GDM1 (cell line): ENCODE results near the gene CAMSAP1.

Experiments used
- DNase-seq: peaks from one replicate; lab custom pipeline; 2025; lab: John Stamatoyannopoulos, UW

CAMSAP1 gene

DNA sequence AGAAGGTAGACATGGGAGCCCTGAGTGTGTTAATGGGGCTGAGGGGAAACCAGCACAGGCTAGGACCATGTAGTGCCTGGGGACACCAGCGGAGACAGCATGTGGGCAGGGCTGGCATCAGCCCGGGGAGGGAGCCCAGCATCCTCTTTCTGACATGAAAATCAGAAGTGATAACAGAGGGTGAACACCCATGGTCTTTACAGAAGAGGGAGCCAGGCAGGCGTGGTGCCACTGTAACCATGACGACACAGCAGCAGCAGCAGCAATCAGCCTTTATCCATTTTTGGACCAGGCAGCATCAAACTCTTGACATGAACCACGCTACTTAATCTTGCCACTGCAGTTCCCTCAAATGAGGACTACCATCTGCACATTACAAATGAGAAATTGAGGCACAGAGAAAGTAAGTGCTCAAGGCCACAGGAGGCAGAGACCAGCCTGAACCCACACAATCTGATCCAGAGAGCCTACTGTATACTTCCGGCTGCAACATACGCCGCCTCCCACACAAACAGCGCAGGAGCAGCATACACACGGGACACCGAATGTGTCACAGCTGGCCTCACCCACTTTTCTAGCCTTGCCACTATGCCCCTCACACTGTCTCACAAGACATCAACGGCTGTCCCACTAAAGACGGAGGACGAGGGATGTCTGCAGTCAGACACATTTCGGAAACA is 23.8 kb downstream of the CAMSAP1 start:
- no peak for DNase-seq

DNA sequence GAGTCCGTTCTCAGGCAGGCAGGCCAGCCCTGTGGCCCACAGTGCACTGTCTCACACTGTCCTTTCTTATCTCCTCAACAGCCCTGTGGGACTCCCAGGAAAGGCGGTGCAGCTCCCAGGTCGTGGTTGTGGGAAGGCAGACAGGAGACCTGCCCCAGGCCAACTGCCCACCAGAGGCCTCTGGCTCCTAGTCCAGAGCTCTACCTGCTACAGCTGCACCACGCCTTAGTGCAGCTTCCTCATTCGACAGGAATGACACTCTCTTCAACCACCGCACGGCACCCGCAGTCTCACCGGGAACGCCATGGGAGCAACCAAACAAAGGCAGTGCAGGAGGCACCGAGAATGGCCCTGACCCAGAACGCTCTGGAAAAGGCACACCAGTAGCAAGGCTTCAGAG is 25.3 kb downstream of the CAMSAP1 start:
- DNase-seq: no peak

DNA sequence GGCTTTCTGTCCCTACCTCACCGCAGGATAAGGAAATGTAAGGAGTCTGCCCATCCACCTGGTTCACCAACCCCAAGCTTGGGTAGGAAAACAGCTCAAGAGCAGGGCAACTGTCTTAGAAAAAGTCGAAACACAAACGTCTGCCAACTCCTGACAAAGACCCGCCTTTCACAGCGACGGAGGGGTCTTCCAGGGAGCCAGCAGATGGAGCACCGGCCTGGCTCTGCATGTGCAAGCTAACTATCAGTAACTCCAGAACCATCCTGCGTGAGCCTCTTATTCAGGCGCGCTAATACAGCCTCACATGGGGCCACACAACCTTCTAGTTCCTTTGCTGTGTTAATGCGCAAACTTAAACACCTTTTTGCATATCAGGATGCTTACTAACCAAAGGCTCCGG is 26.9 kb downstream of the CAMSAP1 start:
- no peak for DNase-seq

DNA sequence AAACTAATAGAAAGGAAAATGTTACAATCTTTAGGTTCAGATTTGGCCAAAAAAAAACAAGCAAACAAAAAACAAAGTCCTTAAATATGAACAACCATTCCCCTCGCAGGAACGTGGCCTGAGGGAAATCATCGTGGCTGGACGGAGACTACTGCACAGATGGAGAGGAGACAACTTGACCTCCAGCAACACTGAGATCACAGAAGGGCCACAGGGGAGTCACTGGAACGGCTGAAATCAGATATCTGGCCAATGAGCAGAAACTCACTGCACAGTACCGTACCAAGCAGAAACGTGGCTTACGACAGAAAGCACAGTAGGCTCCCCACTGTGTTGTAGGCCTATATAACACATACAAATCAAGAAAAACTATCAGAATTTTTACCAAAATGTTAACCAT is 27.7 kb downstream of the CAMSAP1 start:
- no peak for DNase-seq

DNA sequence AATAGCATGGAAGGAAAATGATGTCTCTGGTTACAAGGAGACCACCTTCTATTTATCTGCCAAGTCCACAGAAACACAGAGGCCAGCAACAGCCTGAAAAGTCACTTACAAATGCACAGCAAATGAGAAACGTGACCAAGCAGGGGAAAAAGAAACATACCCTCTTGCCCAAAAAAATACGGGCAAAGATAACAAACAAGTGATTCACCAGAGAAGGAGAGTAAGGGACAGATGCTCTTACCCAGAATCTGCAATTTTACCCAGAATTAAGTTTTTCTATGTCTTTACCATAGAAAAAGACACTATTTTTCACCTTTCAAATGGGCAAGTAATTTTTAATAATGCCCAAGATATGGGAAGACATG is 28.1 kb downstream of the CAMSAP1 start:
- DNase-seq: no peak

DNA sequence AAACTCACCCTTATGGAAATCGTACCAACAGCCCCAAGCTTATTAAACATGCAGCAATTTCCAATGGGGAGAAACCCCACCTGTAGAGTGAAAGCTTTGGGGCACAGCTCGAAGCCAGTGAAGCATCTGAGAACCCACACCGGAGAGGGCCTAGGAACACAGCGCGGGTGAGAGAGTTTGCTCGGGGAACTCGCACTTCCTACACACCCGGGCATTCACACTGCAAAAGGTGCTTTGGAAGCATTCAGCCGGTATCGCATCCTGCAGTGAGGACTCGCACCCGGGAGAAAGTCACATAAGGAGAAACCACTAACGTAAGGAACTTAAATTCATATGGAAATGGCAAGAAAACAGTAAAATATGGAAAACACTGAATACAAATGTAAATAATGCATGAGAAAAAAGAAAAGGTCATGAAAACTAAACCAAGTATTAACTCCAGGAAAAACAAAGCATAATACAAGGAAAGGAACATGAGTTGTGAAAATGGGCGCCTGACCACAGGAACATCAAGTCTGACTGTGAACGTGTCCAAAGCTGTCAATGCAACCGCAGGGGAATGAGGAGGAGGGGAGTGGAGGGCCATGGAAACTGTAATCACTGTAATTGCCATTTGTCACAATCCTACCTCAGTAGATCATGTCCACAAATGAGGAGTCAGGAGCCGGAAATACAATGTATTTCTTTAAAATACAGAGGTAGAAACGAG is 28.7 kb downstream of the CAMSAP1 start:
- no peak for DNase-seq

DNA sequence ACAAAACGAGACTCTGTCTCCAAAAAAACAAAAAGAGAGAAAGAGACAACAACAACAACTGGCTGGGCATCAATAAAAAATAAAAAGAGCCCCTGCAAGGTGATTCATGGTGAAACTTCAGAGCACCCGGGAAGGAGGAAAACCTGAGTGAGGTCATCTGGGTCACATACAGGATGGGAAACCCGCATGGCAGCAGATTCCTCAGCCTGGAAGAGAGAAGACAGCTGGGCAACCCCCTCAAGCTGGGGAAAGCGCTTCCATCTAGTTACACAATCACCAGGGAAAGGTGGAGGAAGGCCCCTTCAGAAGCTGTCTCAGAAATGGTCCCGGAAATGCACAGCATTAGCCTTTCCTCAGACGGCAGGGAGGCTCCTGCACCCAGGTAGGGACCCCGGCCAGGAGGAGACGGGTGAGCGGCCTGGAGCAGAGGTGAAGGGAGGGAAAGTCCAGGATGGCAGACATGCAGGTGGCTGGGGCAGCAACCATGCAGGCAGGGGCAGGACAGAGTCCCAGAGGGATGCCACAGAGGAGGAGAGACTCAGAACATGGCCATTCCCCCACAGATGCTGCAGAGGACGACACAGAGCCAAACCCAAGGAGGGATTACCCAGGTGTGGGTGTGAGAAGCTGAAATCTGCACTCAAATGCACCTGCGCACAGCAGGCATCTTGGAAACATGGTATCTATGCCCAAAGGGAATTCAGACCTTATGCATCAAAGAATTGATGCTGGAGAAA is 29.4 kb downstream of the CAMSAP1 start:
- no peak for DNase-seq

DNA sequence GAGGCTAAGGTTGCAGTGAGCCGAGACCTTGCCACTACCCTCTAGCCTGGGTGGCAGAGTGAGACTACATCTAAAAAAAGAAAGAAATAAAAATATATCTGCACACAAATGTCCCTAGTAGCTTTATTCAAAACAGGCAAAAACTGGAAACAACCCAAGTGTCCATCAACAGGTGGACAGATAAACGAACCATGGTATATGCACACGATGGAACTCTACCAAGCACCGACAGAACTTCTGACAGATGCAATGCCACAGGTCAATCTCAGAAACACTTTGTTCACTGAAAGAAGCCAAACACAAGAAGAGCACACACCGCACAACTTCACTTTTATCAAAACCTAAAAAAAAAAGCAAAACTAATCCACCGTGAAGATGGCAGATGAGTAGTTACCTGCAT is 30.4 kb downstream of the CAMSAP1 start:
- DNase-seq: no peak

DNA sequence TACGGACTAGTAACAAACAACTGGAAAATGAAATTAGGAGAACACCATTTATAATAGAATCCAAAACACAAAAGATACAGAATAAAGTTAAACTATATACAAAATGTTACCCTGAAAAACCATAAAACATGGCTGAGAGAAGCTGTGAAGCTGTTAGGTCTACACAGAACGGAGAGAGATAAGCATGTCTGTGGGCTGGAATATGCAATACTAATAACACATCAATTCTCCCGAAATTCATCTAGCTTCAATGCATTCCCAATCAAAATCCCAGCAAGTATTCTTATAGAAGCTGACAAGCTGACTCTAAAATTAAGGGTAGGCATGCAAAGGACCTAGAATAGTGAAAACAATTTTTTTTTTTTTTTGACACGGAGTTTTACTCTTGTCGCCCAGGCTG is 32.5 kb downstream of the CAMSAP1 start:
- no peak for DNase-seq

DNA sequence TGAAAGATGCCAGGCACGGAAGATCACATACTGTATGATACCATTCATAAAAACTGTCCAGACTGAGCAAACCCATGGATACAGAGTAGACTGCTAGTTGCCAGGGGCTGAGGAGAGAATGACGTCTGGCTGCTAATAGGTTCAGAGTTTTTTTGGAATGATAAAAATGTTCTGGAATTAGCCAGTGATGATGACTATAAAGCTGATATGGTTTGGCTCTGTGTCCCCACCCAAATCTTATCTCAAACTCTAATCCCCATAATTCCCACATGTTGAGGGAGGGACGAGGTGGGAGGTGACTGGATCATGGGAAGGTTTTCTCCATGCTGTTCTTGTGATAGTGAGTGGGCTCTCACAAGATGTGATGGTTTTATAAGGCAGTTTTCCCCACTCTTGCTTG is 37.4 kb downstream of the CAMSAP1 start:
- DNase-seq: no peak

DNA sequence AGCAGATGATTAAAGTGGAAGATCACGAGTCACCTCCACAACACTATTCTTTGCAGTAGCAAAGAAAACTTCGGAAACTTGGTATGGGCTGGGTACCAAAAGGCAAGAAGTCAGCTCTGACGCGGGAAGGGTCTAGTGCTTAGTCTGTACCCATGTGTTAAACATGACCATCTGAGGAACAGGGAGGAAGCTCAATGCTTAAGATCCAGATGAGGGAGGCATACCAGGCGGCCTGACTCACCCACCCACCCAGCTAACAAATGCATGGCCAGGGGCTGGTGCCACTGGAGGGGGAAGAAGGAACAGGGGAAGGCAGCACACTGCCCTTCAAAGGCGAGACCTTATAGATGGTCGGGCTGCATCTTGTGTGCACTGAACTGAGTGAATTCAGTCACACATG is 41.8 kb downstream of the CAMSAP1 start:
- no peak for DNase-seq

DNA sequence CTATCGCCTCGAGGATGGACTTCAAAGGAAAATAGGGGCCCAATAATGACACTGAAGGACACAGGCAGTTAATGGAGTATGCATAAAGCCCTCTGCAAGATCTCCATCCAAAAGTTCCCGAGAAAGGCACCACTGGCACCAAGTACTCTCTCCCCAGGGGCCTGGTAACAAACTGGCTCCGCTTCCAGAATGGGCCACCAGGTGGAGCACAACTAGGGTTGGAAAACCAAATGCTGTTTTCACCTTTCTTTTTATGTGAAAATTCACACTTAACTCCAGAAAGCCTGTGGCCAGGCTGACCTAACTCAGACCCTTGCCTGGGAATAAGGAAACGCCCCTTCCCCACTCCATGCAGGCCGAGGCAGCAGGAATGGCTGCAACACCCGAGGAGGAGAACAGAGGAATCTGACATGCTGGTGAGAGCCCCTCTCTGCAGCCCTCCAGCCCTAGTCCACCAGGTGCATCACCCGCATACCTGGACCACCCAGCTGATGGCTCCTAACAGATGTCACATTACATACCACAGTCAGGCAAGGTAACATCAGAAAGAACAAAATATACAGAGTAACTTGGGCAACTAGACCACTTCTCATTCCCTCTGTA is 42.8 kb downstream of the CAMSAP1 start:
- peak; percentile 22 for DNase-seq

DNA sequence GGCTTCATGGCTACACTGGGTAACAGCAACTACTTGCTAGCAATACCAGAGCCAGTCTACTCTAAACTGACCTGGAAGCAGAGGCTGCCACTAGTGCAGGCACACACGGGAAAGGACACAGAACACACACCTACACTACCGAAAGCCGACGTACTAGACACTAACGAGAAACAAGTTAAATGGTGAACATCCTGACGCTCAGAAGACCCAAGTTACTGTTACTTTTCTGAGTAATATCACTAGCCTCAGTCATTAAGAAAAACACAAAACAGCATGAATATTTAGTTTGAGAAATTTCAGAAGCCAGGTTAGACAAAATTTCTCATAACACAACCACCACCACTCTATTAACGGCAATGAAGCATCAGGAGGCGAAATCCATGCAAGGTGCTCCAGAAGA is 44.5 kb downstream of the CAMSAP1 start:
- no peak for DNase-seq

DNA sequence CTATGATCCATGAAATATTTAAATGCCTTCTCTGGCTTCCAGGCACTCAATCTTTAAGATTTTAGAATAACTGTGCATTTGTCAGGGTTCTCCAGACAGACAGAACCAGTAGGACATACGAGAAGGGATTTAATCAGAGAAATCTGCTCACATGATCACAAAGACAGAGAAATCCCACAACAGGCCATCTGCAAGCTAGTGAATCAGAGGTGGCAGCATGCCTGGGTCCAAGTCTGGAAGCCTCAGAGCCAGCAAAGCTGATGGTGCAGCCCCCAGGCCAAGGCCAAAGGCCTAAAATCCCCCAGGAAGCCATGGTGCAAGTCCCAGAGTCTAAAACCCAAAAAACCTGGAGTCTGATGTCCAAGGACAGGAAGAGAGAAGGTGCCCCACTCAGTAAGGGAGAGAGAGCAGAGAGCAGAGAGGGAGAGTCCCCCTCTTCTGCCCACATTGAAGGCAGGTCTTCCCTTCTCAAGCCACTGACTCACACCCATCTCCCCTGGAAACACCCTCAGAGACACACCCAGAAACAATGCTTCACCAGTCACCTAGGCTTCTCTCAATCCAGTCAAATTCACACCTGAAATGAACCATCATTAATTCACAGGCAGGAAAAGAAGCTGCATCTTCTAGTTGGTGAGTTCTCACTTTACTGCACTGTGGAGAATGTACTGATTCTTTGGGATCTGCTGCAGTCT is 48.7 kb downstream of the CAMSAP1 start:
- no peak for DNase-seq

DNA sequence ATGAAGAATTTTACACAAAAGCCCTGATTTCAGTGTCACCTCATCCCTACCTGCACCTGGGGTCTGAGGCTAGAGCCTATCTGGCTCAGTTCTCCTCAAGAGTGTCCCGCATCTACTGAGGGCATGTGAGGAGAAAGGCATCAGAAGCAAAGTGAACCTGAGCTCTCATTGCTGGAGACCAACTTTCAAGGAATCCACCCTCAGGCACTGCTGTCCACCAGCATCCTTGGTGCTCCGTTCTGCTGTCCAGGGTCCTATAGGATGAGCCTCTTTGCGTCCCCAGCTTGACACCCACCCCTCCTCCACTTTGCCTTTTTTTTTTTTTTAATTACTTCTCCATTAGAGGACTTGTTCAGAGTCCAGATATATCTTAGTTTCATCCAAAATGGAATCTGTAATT is 49.5 kb downstream of the CAMSAP1 start:
- no peak for DNase-seq

DNA sequence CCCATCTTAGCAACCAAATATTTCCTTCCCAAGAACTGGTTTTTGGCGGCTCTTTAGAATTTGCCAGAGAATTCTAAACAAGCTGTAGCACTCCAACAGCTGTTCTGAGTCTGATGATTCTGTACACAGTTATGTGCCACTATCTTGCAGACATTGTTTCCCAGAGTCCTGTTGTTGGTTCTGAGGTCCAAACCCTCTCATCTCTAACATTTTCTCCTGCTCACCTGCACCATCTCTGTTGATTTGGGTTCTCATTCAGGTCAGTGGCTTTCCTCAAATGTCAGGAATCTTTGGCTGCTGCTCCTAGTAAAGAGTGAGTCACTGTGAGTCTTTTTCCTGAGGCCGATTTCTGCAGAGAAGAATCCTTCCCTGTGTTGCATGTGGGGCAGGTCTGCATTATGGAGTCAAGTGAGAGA is 50.0 kb downstream of the CAMSAP1 start:
- DNase-seq: no peak

DNA sequence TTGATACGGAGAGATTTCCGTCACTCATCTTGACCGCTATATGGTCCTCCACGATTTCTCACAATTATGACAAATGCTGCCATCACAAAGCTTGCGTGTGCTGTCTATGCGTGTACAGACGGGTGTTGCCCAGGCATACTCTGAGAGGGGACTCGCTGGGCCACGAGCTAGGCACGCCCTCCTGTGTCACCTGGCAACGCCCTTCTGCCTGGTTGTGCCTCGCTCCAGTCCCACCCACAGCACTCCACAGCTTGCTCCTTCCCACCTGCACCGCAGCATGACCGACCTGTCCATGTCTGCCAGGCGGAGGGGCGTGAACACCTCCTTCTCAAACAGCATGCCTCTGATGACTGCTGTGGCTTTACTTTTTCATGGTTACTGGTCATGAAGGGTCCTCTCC is 55.6 kb downstream of the CAMSAP1 start:
- DNase-seq: no peak

DNA sequence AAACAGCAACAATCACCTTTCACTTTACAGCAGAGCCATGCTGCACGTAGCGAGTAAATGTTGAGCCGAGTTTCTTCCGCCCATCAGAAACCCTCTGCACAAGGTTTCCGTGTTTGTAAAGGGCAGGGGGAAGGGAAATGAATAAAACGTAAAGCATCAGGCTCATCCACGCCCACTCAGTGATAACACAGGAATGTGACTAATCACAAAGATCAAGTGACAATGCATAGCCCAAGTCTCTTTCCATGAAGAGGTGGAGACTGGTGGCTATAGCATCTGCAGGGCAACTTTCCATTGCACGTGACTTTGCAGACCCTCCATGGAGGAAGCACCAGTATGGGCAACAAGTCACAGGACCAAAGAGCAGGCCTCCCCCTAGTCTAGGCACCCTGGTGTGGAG is 56.6 kb downstream of the CAMSAP1 start:
- DNase-seq: no peak

DNA sequence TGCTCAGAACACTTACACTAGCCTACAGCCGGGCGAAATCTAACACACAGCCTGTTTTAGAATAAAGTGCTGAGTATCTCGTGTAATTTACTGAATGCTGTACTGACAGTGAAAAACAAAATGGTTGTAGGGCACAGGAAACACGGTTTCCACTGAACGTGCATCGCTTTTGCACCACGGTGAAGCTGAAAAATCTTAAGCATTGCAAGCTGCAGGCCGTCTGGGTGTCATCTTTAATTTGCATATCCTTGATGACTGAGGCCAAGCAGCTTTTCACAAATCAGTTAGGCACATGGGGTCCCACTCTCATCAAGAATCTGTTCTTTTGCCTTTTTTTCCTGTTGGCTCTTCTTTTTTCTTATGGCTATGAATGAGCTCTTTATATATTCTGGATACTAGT is 58.2 kb downstream of the CAMSAP1 start:
- no peak for DNase-seq

DNA sequence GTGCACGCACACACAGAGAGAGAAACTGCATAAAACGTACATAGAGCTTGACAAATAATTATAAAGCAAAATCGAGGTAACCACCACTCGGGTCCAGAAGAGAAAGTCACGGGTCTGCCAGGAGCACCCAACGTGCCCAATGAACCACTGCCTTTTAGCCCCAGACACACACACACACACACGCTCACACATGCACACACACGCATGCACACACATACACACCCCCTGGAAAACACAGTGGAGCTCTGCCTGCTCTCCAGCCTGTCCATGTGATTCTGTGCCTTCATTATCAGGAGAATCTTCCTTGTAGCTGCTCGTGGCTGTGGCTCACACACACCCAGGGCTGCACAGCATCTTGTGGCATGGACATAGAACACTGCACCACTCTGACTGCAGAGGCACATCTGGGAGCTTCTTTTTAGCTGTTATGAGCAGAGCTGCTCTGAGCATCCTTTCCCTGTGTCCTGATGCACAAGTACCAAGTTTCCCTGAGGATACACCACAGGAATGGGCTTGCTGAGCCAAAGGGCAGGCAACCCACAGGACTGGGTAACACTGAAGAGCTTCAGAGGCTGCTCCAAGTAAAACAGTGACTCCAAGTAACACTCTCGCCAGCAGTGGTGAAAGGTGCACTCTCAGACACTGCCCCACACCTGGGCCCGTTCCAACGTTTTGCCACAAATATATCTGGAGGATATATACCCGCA is 58.9 kb downstream of the CAMSAP1 start:
- no peak for DNase-seq

DNA sequence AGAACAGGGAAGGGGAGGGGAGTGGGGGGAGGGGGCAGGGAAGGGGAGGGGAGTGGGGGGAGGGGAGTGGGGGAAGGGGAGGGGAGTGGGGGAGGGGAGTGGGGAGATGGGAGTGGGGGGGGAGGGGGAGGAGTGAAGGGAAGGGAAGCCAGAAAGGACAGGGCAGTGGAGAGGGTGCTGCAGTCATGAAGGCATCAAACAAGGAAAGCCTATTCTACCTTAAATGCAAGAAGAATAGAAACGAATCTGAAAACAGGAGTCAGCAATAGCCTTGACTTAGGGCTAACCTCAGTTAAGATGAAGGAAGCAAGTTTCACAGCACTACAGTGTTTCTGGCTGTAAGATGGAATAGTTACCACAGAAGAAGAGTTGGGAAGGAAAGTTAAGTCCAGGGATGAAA is 59.5 kb downstream of the CAMSAP1 start:
- DNase-seq: no peak

DNA sequence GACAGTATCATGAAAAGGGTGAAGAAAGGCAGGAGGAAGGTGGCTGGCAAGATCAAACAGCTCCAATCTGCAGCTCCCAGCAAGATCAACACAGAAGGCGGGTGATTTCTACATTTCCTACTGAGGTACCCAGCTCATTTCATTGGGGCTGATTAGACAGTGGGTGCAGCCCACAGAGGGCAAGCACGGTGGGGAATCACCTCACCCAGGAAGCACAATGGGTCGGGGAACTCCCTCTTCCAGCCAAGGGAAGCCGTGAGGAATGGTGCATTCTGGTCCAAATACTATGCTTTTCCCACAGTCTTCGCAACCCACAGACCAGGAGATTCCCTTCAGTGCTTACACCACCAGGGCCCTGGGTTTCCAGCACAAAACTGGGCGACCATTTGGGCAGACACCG is 66.8 kb downstream of the CAMSAP1 start:
- no peak for DNase-seq
